ENCODE measurements around the gene PRKN.

DNA sequence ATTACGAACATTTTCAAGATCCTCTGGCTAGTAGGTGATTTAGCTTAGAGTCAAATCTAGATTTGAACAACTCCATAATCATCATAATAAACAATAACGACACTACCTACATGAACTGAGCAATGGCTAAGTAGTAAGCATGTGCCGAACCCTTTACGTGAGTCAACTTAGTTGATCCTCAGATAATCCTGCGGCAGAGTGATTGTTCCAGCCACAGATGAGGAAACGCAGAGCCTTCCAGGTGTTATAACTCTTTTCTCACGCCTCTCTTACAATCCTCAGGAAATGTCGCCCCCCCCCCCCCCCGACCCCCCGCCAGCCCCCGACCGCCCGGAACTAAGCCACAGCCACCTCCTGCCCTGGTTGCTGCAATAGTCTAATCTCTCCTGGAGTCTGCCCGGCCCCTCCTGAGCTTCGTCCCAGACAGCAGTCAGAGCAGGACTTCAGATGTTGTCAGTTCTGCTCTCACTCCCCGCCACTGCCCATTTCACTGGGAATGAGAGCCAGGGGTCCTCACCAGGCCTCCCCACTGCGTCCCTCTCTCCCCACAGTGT is 1312.2 kb downstream of the PRKN start:
- TF ChIP-seq, protein P1, sequence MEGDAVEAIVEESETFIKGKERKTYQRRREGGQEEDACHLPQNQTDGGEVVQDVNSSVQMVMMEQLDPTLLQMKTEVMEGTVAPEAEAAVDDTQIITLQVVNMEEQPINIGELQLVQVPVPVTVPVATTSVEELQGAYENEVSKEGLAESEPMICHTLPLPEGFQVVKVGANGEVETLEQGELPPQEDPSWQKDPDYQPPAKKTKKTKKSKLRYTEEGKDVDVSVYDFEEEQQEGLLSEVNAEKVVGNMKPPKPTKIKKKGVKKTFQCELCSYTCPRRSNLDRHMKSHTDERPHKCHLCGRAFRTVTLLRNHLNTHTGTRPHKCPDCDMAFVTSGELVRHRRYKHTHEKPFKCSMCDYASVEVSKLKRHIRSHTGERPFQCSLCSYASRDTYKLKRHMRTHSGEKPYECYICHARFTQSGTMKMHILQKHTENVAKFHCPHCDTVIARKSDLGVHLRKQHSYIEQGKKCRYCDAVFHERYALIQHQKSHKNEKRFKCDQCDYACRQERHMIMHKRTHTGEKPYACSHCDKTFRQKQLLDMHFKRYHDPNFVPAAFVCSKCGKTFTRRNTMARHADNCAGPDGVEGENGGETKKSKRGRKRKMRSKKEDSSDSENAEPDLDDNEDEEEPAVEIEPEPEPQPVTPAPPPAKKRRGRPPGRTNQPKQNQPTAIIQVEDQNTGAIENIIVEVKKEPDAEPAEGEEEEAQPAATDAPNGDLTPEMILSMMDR (conservative IDR thresholded peaks at IDR 0.05; ENCODE audit: low read depth, low read length): no peak
- no peak for TF ChIP-seq EZH2 (IDR thresholded peaks at IDR 0.05; ENCODE audit: borderline replicate concordance, low read depth, low read length, poor library complexity, severe bottlenecking)

Measured in A673 (cell line).